AG09309 (cell line): ENCODE measurements around the gene PCDH15.

Experiments used
- DNase-seq: peaks from one replicate; pipeline ENCODE4 v3.0.0-alpha.2; 2010; ENCODE audit warnings: low read depth
- H3K4me3 ChIP-seq: 2 replicates; pipeline ENCODE4 v1.5.1; 2011; ENCODE audit warnings: mild to moderate bottlenecking, low read depth, low read length, moderate library complexity; ENCODE audit not compliant: control insufficient read depth
- CTCF ChIP-seq: IDR thresholded peaks from 2 replicates; pipeline ENCODE4 v1.5.1; 2011; ENCODE audit warnings: mild to moderate bottlenecking, low read depth, low read length, inconsistent platforms; ENCODE audit not compliant: insufficient read depth, control insufficient read depth; ENCODE audit errors: missing control alignments

The PCDH15 gene

DNA sequence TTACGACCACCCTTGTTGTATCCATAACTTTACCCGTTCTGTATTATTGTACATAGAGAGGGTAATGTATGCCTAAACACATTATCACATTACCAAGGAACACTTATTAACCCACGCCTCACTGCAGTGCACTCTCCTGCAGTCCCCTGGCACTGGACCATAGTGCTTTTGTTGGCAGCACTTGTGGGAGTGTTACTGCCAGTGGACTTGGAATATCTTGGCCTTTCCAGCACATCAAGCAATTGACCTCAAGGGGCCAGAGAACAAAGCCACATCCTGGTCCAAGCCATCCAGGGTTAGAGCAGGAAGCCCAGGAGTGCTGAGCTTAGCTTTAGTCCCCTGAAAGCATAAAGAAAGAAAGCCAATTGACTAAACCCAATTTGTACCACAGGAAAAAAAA lies 304.2 kb downstream of the PCDH15 start:
- H3K4me3 ChIP-seq = no peak overlapping the region
- no peak for TF ChIP-seq CTCF
- DNase-seq = no peak

- H3K4me3 ChIP-seq = no peak overlapping the region
- DNase-seq = no peak
- no peak for TF ChIP-seq CTCF
Measured at GRCh38 chr10:54487743-54488142, 313.3 kb downstream of the PCDH15 start.

DNA sequence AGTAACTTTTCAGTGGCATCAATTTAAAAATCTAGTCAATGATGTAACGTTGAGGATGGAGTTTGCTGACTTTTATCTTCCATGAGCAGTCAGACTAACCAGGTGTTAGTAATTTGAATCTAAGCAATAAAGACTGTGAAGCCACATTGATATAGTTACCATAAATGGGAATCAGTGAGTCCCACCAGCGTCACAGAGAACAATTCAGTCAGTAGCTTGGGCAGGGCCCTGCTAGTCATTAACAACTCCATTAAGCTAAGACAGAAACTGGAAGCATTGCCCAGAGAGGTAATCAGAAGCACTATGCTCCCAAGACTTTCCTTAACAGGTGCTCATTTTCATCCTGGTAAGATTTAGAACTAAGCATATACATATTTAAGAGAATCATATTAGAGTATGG lies 315.1 kb downstream of the PCDH15 start:
- no peak for DNase-seq
- TF ChIP-seq CTCF = no peak
- no peak overlapping the region for H3K4me3 ChIP-seq

DNA sequence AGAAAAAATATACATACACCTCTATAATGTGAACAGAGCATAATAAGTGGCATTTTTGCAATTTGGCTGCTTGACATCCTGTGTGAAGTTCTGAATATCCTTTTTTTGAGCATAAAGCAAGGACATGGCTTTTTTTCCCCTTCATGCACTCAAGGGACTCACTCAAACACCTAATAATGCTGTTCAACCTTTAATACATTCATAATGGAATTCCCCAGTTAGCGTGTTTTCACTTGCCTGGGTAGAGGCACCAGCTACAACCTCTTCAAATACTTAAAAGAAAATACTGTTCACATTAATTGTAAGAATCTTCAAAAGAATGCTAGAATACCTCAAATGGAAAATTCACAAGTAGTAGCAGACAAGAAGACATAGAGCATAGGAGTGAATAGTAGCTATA lies 316.8 kb downstream of the PCDH15 start:
- H3K4me3 ChIP-seq = no peak overlapping the region
- no peak for TF ChIP-seq CTCF
- no peak for DNase-seq

- no peak for DNase-seq
- no peak for TF ChIP-seq CTCF
- H3K4me3 ChIP-seq = no peak overlapping the region
Measured at GRCh38 chr10:54478601-54479000, 322.4 kb downstream of the PCDH15 start.

- H3K4me3 ChIP-seq = no peak overlapping the region
- DNase-seq = no peak
- no peak for TF ChIP-seq CTCF
Measured at GRCh38 chr10:54477738-54478137, 323.3 kb downstream of the PCDH15 start.

DNA sequence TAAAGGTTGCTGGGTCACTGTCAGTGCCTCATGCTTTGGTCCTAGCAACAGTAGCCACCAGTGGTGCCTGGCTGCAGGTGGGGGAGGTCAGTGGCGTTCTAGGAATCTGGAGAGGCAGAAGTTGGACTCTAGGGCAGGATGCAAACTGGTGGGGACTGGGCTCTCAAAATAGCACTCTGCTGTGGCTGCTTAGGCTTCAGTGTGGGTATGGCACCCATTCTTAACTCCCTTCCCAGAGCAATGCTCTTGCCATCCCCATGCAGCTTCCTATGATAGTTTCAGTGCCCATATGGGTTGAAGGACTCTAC lies 330.8 kb downstream of the PCDH15 start:
- TF ChIP-seq CTCF = no peak
- no peak for DNase-seq
- no peak overlapping the region for H3K4me3 ChIP-seq
